Nephron (organoid): ENCODE results near the gene C2orf80.

Experiments used
- H3K27ac Mint-ChIP-seq, 3 experiments: 2 replicates each; pipeline ENCODE4 v1.8.0; 2020; ENCODE audit warnings: mixed read lengths in 3 of 3, mild to moderate bottlenecking in 2 of 3, moderate library complexity in 1 of 3
- H3K27me3 Mint-ChIP-seq: 2 replicates; pipeline ENCODE4 v1.8.0; 2021; ENCODE audit warnings: low read depth, mild to moderate bottlenecking, moderate library complexity, mixed read lengths
- H3K36me3 Mint-ChIP-seq: 2 replicates; pipeline ENCODE4 v1.8.0; 2020; ENCODE audit warnings: low read depth, mixed read lengths
- H3K4me1 Mint-ChIP-seq: 2 replicates; pipeline ENCODE4 v1.8.0; 2020; ENCODE audit warnings: mixed read lengths
- H3K4me3 Mint-ChIP-seq, 3 experiments: 2 replicates each; pipeline ENCODE4 v1.8.0; 2020; ENCODE audit warnings: mild to moderate bottlenecking in 3 of 3, mixed read lengths in 3 of 3, moderate library complexity in 2 of 3
- H3K9me3 Mint-ChIP-seq: 2 replicates; pipeline ENCODE4 v1.8.0; 2020; ENCODE audit warnings: mixed read lengths
- CTCF ChIP-seq, 3 experiments: fragments of 200-600 bp; sonication (generic); IDR thresholded peaks; one replicate each; pipeline ENCODE4 v1.5.0; 2021; ENCODE audit warnings: antibody characterized with exemption in 3 of 3; ENCODE audit not compliant: unreplicated experiment in 3 of 3

Gene C2orf80

GRCh38 chr2:208183972-208184705, 5.7 kb downstream of the C2orf80 start:
- Mint-ChIP-seq H3K9me3 (no peaks in the 10 kb centered on the region), H3K27me3 (peaks cover 31% of the 10 kb centered on the region), H3K36me3 (no peaks in the 10 kb centered on the region), H3K27ac (no peak overlapping the region), H3K4me3 (no peak overlapping the region), H3K4me1 (peaks cover 10% of the 10 kb centered on the region)
- no peak for TF ChIP-seq CTCF (IDR thresholded peaks at IDR 0.05; ENCODE audit: unreplicated experiment in 3 of 3)

GRCh38 chr2:208183526-208183925, 6.3 kb downstream of the C2orf80 start:
- peaks cover 10% of the 10 kb centered on the region for H3K4me1 Mint-ChIP-seq
- peaks cover 31% of the 10 kb centered on the region for H3K27me3 Mint-ChIP-seq
- no peak overlapping the region for H3K4me3 Mint-ChIP-seq
- no peaks in the 10 kb centered on the region for H3K36me3 Mint-ChIP-seq
- TF ChIP-seq CTCF (IDR thresholded peaks at IDR 0.05; ENCODE audit: unreplicated experiment in 3 of 3), result no peak
- H3K9me3 Mint-ChIP-seq, result no peaks in the 10 kb centered on the region
- H3K27ac Mint-ChIP-seq, result no peak overlapping the region

GRCh38 chr2:208182835-208183234, 7.0 kb downstream of the C2orf80 start:
- Mint-ChIP-seq H3K4me3 (no peak overlapping the region), H3K9me3 (no peaks in the 10 kb centered on the region), H3K27ac (no peak overlapping the region), H3K36me3 (no peaks in the 10 kb centered on the region), H3K27me3 (peaks cover 31% of the 10 kb centered on the region), H3K4me1 (peaks cover 10% of the 10 kb centered on the region)
- no peak for TF ChIP-seq CTCF (IDR thresholded peaks at IDR 0.05; ENCODE audit: unreplicated experiment in 3 of 3)

DNA sequence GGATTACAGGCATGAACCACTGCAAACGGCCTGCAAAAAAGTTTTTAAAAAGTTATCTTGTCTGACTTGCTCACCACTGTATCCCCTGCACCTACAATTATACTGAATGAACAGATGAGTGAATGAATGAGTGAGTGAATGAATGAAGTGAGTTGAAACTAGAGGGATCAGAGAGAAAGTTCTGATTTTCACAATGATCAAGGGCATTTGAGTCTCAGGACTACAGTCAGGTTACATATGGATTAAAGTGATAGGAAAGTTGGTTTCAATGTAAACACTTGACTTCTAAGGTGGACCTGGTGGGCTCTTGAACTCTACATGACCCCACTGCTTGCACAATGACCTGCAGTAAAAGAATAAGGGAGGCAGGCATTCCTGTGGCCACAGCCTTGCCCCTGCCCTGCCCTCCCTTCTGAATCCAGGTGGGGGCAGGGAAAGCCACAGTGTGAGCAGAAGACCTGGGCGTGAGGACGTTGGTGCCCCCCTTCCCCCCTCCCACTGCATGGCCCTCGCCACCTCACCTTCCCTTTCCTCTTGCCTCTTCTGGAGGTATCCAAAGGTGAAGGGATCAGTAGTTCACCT, 10.7 kb downstream of the C2orf80 start:
- Mint-ChIP-seq H3K27ac (no peak overlapping the region), H3K9me3 (no peaks in the 10 kb centered on the region), H3K4me3 (no peak overlapping the region), H3K4me1 (peaks cover 11% of the 10 kb centered on the region), H3K27me3 (peaks cover 13% of the 10 kb centered on the region), H3K36me3 (no peaks in the 10 kb centered on the region)
- no peak for TF ChIP-seq CTCF (IDR thresholded peaks at IDR 0.05; ENCODE audit: unreplicated experiment in 3 of 3)

DNA sequence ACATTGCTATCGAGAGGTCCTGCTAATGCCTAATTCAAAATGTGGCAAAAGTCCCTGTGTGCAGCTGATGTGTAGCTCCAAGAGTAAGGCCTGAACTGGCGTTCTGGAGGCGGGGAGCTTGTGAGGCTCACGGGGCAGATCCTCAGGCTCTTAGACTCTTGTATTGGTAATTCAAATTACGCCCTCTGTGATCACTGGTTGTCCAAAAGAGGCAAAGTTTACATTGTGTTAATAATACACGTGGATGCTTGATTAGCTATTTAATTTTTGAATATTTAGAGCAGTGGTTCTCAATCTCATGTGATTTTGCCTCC, 14.0 kb downstream of the C2orf80 start:
- Mint-ChIP-seq H3K9me3 (no peaks in the 10 kb centered on the region), H3K27ac (no peak overlapping the region), H3K4me1 (peaks cover 5% of the 10 kb centered on the region), H3K4me3 (no peak overlapping the region), H3K36me3 (no peaks in the 10 kb centered on the region), H3K27me3 (no peaks in the 10 kb centered on the region)
- no peak for TF ChIP-seq CTCF (IDR thresholded peaks at IDR 0.05; ENCODE audit: unreplicated experiment in 3 of 3)
